GM18867 (cell line): Measurements from ENCODE around the gene ISM1.

Experiments
- ATAC-seq: cut with Tn5 transposase; IDR thresholded peaks from one replicate; pipeline ENCODE4 v1.9.1; 2021; ENCODE audit warnings: mild to moderate bottlenecking, moderate library complexity; ENCODE audit not compliant: unreplicated experiment

Gene ISM1

DNA sequence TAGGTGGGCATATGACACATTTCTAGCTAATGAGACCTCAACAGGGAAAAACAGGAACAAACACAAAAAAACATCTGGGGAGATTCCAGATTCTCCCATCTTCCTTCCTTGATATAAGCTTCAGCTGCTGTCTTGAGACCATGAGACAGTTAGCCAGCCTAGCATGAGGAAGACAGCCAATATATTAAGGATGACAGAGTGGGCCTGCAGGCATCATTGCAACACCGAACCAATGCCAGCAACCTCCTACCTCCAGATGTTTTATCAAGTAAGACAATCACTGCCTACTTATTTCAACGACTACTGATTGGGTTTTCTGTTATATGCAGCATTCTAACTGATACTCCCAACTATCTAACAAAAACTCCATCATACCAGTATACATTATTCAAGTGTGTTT is 119.0 kb downstream of the ISM1 start:
- no peak for ATAC-seq

- ATAC-seq, result peak; percentile 43
Observed at GRCh38 chr20:13341737-13342393, 120.8 kb downstream of the ISM1 start.

GRCh38 chr20:13342469-13343242 is 121.6 kb downstream of the ISM1 start:
- ATAC-seq, result no peak

GRCh38 chr20:13344671-13345070 is 123.6 kb downstream of the ISM1 start:
- no peak for ATAC-seq

GRCh38 chr20:13348311-13349234 is 127.5 kb downstream of the ISM1 start:
- no peak for ATAC-seq

- no peak for ATAC-seq
Observed at GRCh38 chr20:13349235-13349604, 128.1 kb downstream of the ISM1 start.
